GM19395 (cell line): ENCODE measurements around the gene FTO.

Source experiments
- ATAC-seq: cut with Tn5 transposase; IDR thresholded peaks from one replicate; pipeline ENCODE4 v1.9.1; 2021; ENCODE audit warnings: mild to moderate bottlenecking, moderate library complexity; ENCODE audit not compliant: unreplicated experiment

FTO gene

GRCh38 chr16:53708490-53708889 is 4.5 kb downstream of the FTO start:
- ATAC-seq = no peak

- ATAC-seq = no peak
Measured at GRCh38 chr16:53711390-53711789, 7.4 kb downstream of the FTO start.

GRCh38 chr16:53712065-53712464 is 8.1 kb downstream of the FTO start:
- ATAC-seq = no peak

GRCh38 chr16:53713403-53714204 is 9.6 kb downstream of the FTO start:
- no peak for ATAC-seq

- no peak for ATAC-seq
Measured at GRCh38 chr16:53714205-53715022, 10.5 kb downstream of the FTO start.

GRCh38 chr16:53715023-53715384 is 11.0 kb downstream of the FTO start:
- ATAC-seq = no peak

- no peak for ATAC-seq
Measured at GRCh38 chr16:53717577-53717976, 13.6 kb downstream of the FTO start.

GRCh38 chr16:53721017-53721416 is 17.1 kb downstream of the FTO start:
- no peak for ATAC-seq

GRCh38 chr16:53726625-53727024 is 22.7 kb downstream of the FTO start:
- ATAC-seq = no peak

GRCh38 chr16:53730693-53731092 is 26.7 kb downstream of the FTO start:
- no peak for ATAC-seq

GRCh38 chr16:53732296-53732929 is 28.5 kb downstream of the FTO start:
- ATAC-seq = no peak

- ATAC-seq = no peak
Measured at GRCh38 chr16:53734908-53735307, 31.0 kb downstream of the FTO start.

GRCh38 chr16:53736297-53736696 is 32.3 kb downstream of the FTO start:
- no peak for ATAC-seq

- no peak for ATAC-seq
Measured at GRCh38 chr16:53737552-53737951, 33.6 kb downstream of the FTO start.

GRCh38 chr16:53740476-53740875 is 36.5 kb downstream of the FTO start:
- no peak for ATAC-seq

GRCh38 chr16:53740933-53741531 is 37.1 kb downstream of the FTO start:
- no peak for ATAC-seq

GRCh38 chr16:53741546-53741945 is 37.6 kb downstream of the FTO start:
- ATAC-seq = no peak

- ATAC-seq = no peak
Measured at GRCh38 chr16:53743149-53743566, 39.2 kb downstream of the FTO start.

GRCh38 chr16:53744449-53744848 is 40.5 kb downstream of the FTO start:
- ATAC-seq = no peak

GRCh38 chr16:53745086-53745485 is 41.1 kb downstream of the FTO start:
- ATAC-seq = no peak

GRCh38 chr16:53745753-53746266 is 41.9 kb downstream of the FTO start:
- no peak for ATAC-seq
